Endothelial cell of umbilical vein (primary cell): ENCODE measurements around the gene TM4SF18. TPM values are rescaled to one million over a fixed set of nuclear protein-coding genes. Genes with fewer than 3 reads are reported as not detected.
"Not testable (repeated sequence)": the region's sequence is repeated elsewhere in the genome, so short reads cannot be mapped to it uniquely, and the experiment has no call there.

Experiments used
- BruUV-seq: library from RNA; stranded (reverse); fragments of 400-500 nt; replicated peaks from 2 replicates; lab custom pipeline; 2021; lab: Mats Ljungman, UMichigan
- CTCF ChIA-PET: fragments of 300-600, 350-600 bp; sonication (Branson Sonifier 250); formaldehyde crosslinking; loops from one replicate; lab custom pipeline; 2021; ENCODE audit warnings: antibody characterized with exemption, inconsistent platforms; lab: Charles Lee
- POLR2A ChIA-PET: fragments of 300-600, 350-600 bp; sonication (Branson Sonifier 250); formaldehyde crosslinking; loops from one replicate; lab custom pipeline; 2021; ENCODE audit warnings: antibody characterized with exemption, inconsistent platforms; lab: Charles Lee
- DNase-seq: peaks from one replicate; pipeline ENCODE4 v3.0.0-alpha.2; 2011; ENCODE audit warnings: low read depth, low spot score
- FAIRE-seq: peaks from 2 replicates; lab custom pipeline; 2011; peaks lifted over from hg19 to GRCh38; lab: Jason Lieb, UNC
- H2AFZ ChIP-seq: 2 replicates; pipeline ENCODE4 v1.6.0; 2012; ENCODE audit warnings: low read depth, low read length, control low read depth, inconsistent platforms
- H3K27ac ChIP-seq: 2 replicates; pipeline ENCODE4 v1.5.1; 2011; ENCODE audit warnings: low read depth, mild to moderate bottlenecking, control low read depth, low read length, moderate library complexity; ENCODE audit not compliant: insufficient read depth
- H3K27me3 ChIP-seq, 2 experiments: 2 replicates each; pipeline versions ENCODE4 v1.6.0 to v1.6.1; 2011; ENCODE audit warnings: low read length in 2 of 2, mixed read lengths in 1 of 2; ENCODE audit not compliant: control insufficient read depth in 2 of 2, insufficient read depth in 2 of 2
- H3K36me3 ChIP-seq, 2 experiments: 2 replicates in 1 of 2; 3 replicates in 1 of 2; pipeline ENCODE4 v1.5.1; 2011; ENCODE audit warnings: low read length in 2 of 2, mild to moderate bottlenecking in 1 of 2, moderate library complexity in 1 of 2; ENCODE audit not compliant: control insufficient read depth in 2 of 2, insufficient read depth in 2 of 2; ENCODE audit errors: extremely low read depth in 1 of 2
- H3K4me1 ChIP-seq: 3 replicates; pipeline ENCODE4 v1.5.1; 2011; ENCODE audit warnings: mild to moderate bottlenecking, low read length; ENCODE audit not compliant: control insufficient read depth, insufficient read depth; ENCODE audit errors: extremely low read depth
- H3K4me2 ChIP-seq: 2 replicates; pipeline ENCODE4 v1.6.1; 2011; ENCODE audit warnings: low read length, control low read depth, mixed read lengths; ENCODE audit not compliant: insufficient read depth
- H3K4me3 ChIP-seq, 3 experiments: fragments of 200-600 bp in 1 of 3; sonication (generic), shearing (Covaris generic) in 1 of 3; replicated peaks in 1 of 3; 2 replicates each; pipeline ENCODE4 v1.5.1; 2011 to 2016; ENCODE audit warnings: control low read depth in 3 of 3, low read length in 3 of 3, mild to moderate bottlenecking in 2 of 3, inconsistent platforms in 1 of 3, low read depth in 1 of 3, moderate library complexity in 1 of 3; ENCODE audit not compliant: insufficient read depth in 1 of 3
- H3K79me2 ChIP-seq: 2 replicates; pipeline ENCODE4 v1.6.0; 2012; ENCODE audit warnings: low read length, inconsistent platforms; ENCODE audit not compliant: control insufficient read depth, insufficient read depth
- H3K9ac ChIP-seq: replicated peaks from 2 replicates; pipeline ENCODE3; 2011; ENCODE audit warnings: low read length, control low read depth; ENCODE audit not compliant: insufficient read depth; ENCODE audit errors: extremely low read depth
- H3K9me1 ChIP-seq: replicated peaks from 3 replicates; pipeline ENCODE4 v1.6.0; 2011; ENCODE audit warnings: mild to moderate bottlenecking, low read length; ENCODE audit not compliant: control insufficient read depth, insufficient read depth; ENCODE audit errors: extremely low read depth
- H3K9me3 ChIP-seq: replicated peaks from 2 replicates; pipeline ENCODE4 v1.5.1; 2012; ENCODE audit warnings: low read length, inconsistent platforms; ENCODE audit not compliant: control insufficient read depth, insufficient read depth
- H4K20me1 ChIP-seq: replicated peaks from 2 replicates; pipeline ENCODE3; 2011; ENCODE audit warnings: mild to moderate bottlenecking, low read length; ENCODE audit not compliant: control insufficient read depth, insufficient read depth; ENCODE audit errors: extremely low read depth
- EZH2 ChIP-seq: IDR thresholded peaks from 2 replicates; pipeline ENCODE4 v1.6.1; 2012; ENCODE audit warnings: borderline replicate concordance, low read depth, mild to moderate bottlenecking, moderate library complexity, low read length, inconsistent platforms; ENCODE audit not compliant: severe bottlenecking
- FOS ChIP-seq: IDR thresholded peaks from 2 replicates; pipeline ENCODE4 v1.6.1; 2011; ENCODE audit warnings: mild to moderate bottlenecking, low read length, moderate library complexity, borderline replicate concordance; ENCODE audit not compliant: insufficient read depth
- GATA2 ChIP-seq: IDR thresholded peaks from 2 replicates; pipeline ENCODE4 v1.7.0; 2011; ENCODE audit warnings: low read depth, mild to moderate bottlenecking, moderate library complexity, mixed read lengths, low read length; ENCODE audit not compliant: insufficient read length, insufficient read depth
- JUN ChIP-seq: IDR thresholded peaks from 2 replicates; pipeline ENCODE4 v1.6.1; 2011; ENCODE audit warnings: borderline replicate concordance, low read depth; ENCODE audit not compliant: insufficient read length, insufficient read depth
- MYC ChIP-seq: IDR thresholded peaks from one replicate; pipeline ENCODE4 v1.6.1; 2011; ENCODE audit warnings: mild to moderate bottlenecking, low read depth, low read length
- POLR2A ChIP-seq: IDR thresholded peaks from 2 replicates; pipeline ENCODE4 v1.6.1; 2012; ENCODE audit warnings: low read depth, mild to moderate bottlenecking, control low read depth, low read length
- POLR2AphosphoS5 ChIP-seq: IDR thresholded peaks from 2 replicates; pipeline ENCODE4 v1.6.1; 2012; ENCODE audit warnings: low read depth, mild to moderate bottlenecking, control low read depth, low read length, moderate library complexity; ENCODE audit not compliant: insufficient read depth
- dilution Hi-C: fragments of 300-500 bp; cut with MboI; formaldehyde crosslinking; loops from one replicate; pipeline ENCODE4 v1.15.0; 2019; ENCODE audit warnings: low sequenced_read_pairs; ENCODE audit not compliant: extremely low pct_ligation_motif_present
- intact Hi-C: fragments of 100-400 bp; cut with micrococcal nuclease; formaldehyde crosslinking; loops from one replicate; pipeline ENCODE4 v1.10.0; 2022
- polyA plus RNA-seq, 4 experiments: library from polyadenylated mRNA; depleted of rRNA in 3 of 4; stranded (reverse) in 3 of 4; unstranded in 1 of 4; fragments of >200 nt; gene quantifications; 2 replicates each; pipeline versions ENCODE4 v1.2.1 to v1.2.3, GENCODE V29; 2011 to 2012; ENCODE audit warnings: missing spikeins in 1 of 4
- total RNA-seq: library from RNA; stranded (reverse); gene quantifications from 2 replicates; pipeline ENCODE4 v1.2.3, GENCODE V29; 2021
- TF ChIP-seq, protein P1 (sequence below): IDR thresholded peaks from 2 replicates; pipeline ENCODE4 v1.6.1; 2011; ENCODE audit not compliant: insufficient read depth, insufficient read length
- TF ChIP-seq, protein P2 (sequence below), 2 donors: IDR thresholded peaks; 1 replicate in 1 of 2; 2 replicates in 1 of 2; pipeline ENCODE4 v1.5.1; 2011; ENCODE audit warnings: low read length in 2 of 2, mild to moderate bottlenecking in 2 of 2, moderate library complexity in 2 of 2, control low read depth in 1 of 2, inconsistent platforms in 1 of 2, low read depth in 1 of 2; ENCODE audit not compliant: insufficient read depth in 1 of 2; ENCODE audit errors: extremely low read depth in 1 of 2

TM4SF18 gene
- total and polyA plus RNA-seq, 2 donors (not counting 3 experiments of a cell fraction or from before 2014, with no cell fraction given) = 158 to 163 TPM

DNA sequence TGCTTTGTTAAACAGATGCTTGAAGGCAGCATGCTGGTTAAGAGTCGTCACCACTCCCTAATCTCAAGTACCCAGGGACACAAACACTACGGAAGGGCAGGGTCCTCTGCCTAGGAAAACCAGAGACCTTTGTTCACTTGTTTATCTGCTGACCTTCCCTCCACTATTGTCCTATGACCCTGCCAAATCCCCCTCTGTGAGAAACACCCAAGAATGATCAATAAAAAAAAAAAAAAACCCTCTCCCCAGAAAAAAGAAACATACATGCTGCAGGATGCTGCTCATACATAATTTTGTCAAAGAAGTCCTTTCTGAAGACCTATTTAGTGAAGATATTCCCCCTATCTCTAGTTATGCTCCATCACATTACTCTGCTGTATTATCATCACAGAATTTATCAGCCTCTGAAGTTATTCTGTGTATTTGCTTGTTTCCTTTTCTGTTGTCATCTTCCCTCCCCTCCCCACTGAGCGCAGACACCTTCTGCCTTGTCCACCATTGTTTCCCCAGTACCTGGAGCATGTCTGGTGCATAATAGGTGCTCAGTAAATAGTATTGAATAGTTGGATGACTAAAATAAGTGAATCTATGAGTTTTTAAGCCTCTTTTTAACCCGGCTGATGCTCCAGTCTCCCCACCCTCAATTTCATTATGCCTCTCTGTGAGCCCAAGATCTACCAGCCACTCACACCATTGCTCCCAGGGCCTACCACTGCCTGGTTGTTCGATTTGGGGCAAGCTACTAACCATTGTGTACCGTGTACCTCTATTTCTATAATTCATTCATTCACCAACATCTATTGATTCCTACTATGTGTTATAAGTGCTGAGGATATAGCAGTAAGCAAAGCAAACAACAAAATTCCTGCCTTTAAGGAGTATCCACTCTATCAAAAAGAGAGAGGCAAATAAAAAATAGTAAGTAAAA lies 48.0 kb upstream of the TM4SF18 start:
- H3K4me3 ChIP-seq = no peak overlapping the region
- H3K4me1 ChIP-seq = peaks cover 25% of the 10 kb centered on the region
- FAIRE-seq (no peak), DNase-seq (no peak)
- ChIA-PET CTCF (interaction anchor here (0.8 to 1.8 kb wide), 4 partner anchors 41 to 426 kb away, joined by 3 to 7 read pairs (median 3); no protein-coding TSS in a partner anchor), POLR2A (no interaction called here)
- no peaks in the 10 kb centered on the region for H3K36me3 ChIP-seq
- H3K27me3 ChIP-seq = no peaks in the 10 kb centered on the region
- no peak overlapping the region for H3K9ac ChIP-seq
- no peak overlapping the region for H3K4me2 ChIP-seq
- H3K27ac ChIP-seq = no peak overlapping the region
- no peaks in the 10 kb centered on the region for H3K9me1 ChIP-seq
- no peaks in the 10 kb centered on the region for H3K9me3 ChIP-seq
- H4K20me1 ChIP-seq = no peaks in the 10 kb centered on the region
- TF ChIP-seq POLR2AphosphoS5 = no peak
- TF ChIP-seq, protein P1, sequence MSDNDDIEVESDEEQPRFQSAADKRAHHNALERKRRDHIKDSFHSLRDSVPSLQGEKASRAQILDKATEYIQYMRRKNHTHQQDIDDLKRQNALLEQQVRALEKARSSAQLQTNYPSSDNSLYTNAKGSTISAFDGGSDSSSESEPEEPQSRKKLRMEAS = no peak
- no peak for TF ChIP-seq POLR2A
- TF ChIP-seq GATA2 = no peak
- TF ChIP-seq, protein P2, sequence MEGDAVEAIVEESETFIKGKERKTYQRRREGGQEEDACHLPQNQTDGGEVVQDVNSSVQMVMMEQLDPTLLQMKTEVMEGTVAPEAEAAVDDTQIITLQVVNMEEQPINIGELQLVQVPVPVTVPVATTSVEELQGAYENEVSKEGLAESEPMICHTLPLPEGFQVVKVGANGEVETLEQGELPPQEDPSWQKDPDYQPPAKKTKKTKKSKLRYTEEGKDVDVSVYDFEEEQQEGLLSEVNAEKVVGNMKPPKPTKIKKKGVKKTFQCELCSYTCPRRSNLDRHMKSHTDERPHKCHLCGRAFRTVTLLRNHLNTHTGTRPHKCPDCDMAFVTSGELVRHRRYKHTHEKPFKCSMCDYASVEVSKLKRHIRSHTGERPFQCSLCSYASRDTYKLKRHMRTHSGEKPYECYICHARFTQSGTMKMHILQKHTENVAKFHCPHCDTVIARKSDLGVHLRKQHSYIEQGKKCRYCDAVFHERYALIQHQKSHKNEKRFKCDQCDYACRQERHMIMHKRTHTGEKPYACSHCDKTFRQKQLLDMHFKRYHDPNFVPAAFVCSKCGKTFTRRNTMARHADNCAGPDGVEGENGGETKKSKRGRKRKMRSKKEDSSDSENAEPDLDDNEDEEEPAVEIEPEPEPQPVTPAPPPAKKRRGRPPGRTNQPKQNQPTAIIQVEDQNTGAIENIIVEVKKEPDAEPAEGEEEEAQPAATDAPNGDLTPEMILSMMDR (IDR thresholded peaks at IDR 0.05; ENCODE audit: extremely low read depth in 1 of 2, insufficient read depth in 1 of 2, low read depth in 1 of 2, low read length in 2 of 2) = no peak
- TF ChIP-seq MYC = no peak
- TF ChIP-seq FOS = no peak
- TF ChIP-seq EZH2 = no peak
- TF ChIP-seq JUN = no peak
- H3K79me2 ChIP-seq = peaks cover 10% of the 10 kb centered on the region
- dilution Hi-C loops = no loop called here
- no peak overlapping the region for H2AFZ ChIP-seq
- no TSS peak for BruUV-seq
- intact Hi-C loops = no loop called here

DNA sequence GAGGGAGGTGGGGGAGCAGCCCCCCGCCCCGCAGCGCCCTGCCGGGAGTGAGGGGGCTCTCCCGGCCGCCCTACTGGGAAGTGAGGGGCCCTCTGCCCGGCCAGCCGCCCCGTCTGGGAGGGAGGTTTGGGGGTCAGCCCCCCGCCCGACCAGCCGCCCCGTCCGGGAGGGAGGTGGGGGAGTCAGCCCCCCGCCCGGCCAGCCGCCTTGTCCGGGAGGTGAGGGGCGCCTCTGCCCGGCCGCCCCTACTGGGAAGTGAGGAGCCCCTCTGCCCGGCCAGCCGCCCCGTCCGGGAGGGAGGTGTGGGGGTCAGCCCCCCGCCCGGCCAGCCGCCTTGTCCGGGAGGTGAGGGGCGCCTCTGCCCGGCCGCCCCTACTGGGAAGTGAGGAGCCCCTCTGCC lies 46.8 kb upstream of the TM4SF18 start:
- BruUV-seq, H3K9ac ChIP-seq, H3K9me3 ChIP-seq, H3K4me3 ChIP-seq, CTCF ChIA-PET, H3K27ac ChIP-seq, H3K9me1 ChIP-seq, H3K4me2 ChIP-seq, intact Hi-C loops, H3K36me3 ChIP-seq, POLR2A ChIA-PET, H4K20me1 ChIP-seq, dilution Hi-C loops, FAIRE-seq, H3K27me3 ChIP-seq, H2AFZ ChIP-seq, DNase-seq: not testable (repeated sequence)
- Histone ChIP-seq H3K79me2 (peaks cover 22% of the 10 kb centered on the region), H3K4me1 (peaks cover 20% of the 10 kb centered on the region)
